K562 (cell line): Measurements from ENCODE around the gene BTBD16. TPM values are rescaled to one million over a fixed set of nuclear protein-coding genes. Genes with fewer than 3 reads are reported as not detected.

Source experiments
- ATAC-seq: fragments of 200-7000 bp; cut with Tn5 transposase; 3 replicates; pipeline ENCODE4 v1.9.1; 2020; ENCODE audit warnings: moderate library complexity
- BruUV-seq: library from RNA; stranded (reverse); fragments of 400-500 nt; replicated peaks from 2 replicates; lab custom pipeline; 2021; lab: Mats Ljungman, UMichigan
- CTCF ChIA-PET: fragments of 300-600 bp; formaldehyde crosslinking; extraction: SDS; loops from one replicate; lab custom pipeline; 2021; ENCODE audit warnings: low intra/inter-chr PET ratio; lab: Yijun Ruan, JAX
- POLR2A ChIA-PET: fragments of 300-600, 350-650 bp; sonication (Branson Sonifier 250); formaldehyde crosslinking; extraction: SDS; loops from one replicate; lab custom pipeline; 2021; ENCODE audit warnings: antibody characterized with exemption, inconsistent platforms; lab: Yijun Ruan, JAX
- DNase-seq, 4 experiments: peaks; one replicate each; pipeline versions ENCODE4 v3.0.0 to v3.0.0-alpha.2; 2011 to 2018; ENCODE audit warnings: low spot score in 3 of 4, mixed read lengths in 3 of 4; ENCODE audit errors: extremely low read depth in 1 of 4
- FAIRE-seq: peaks from 2 replicates; lab custom pipeline; 2011; peaks lifted over from hg19 to GRCh38; lab: Jason Lieb, UNC
- H2AFZ ChIP-seq: 2 replicates; pipeline ENCODE4 v1.6.0; 2011; ENCODE audit warnings: low read depth, low read length, control low read depth, inconsistent platforms
- H3K27ac ChIP-seq: fragments of 200-600 bp; 3 replicates; pipeline ENCODE4 v1.8.0; 2011; ENCODE audit warnings: low read depth, mild to moderate bottlenecking, control low read depth, inconsistent platforms, low read length, moderate library complexity, mixed read lengths; ENCODE audit errors: extremely low read depth
- H3K27me3 ChIP-seq, 2 experiments: fragments of 300-600 bp in 1 of 2; 2 replicates in 1 of 2; 3 replicates in 1 of 2; pipeline versions ENCODE4 v1.6.0 to v1.8.0; 2011; ENCODE audit warnings: inconsistent platforms in 2 of 2, low read length in 2 of 2, mild to moderate bottlenecking in 1 of 2, mixed read lengths in 1 of 2, moderate library complexity in 1 of 2; ENCODE audit not compliant: control insufficient read depth in 2 of 2, insufficient read depth in 2 of 2
- H3K36me3 ChIP-seq: fragments of 300-600 bp; 3 replicates; pipeline ENCODE4 v1.8.0; 2011; ENCODE audit warnings: mild to moderate bottlenecking, low read length, inconsistent platforms; ENCODE audit not compliant: control insufficient read depth, insufficient read depth
- H3K4me1 ChIP-seq, 2 experiments: fragments of 200-600 bp in 1 of 2; replicated peaks in 1 of 2; 2 replicates in 1 of 2; 3 replicates in 1 of 2; pipeline versions ENCODE4 v1.5.1 to v1.8.0; 2011; ENCODE audit warnings: inconsistent platforms in 2 of 2, low read length in 2 of 2, mild to moderate bottlenecking in 1 of 2, mixed read lengths in 1 of 2, moderate library complexity in 1 of 2; ENCODE audit not compliant: control insufficient read depth in 2 of 2, insufficient read depth in 2 of 2
- H3K4me2 ChIP-seq: 2 replicates; pipeline ENCODE4 v1.6.1; 2011; ENCODE audit warnings: low read length, control low read depth, inconsistent platforms, mixed read lengths; ENCODE audit not compliant: insufficient read depth
- H3K4me3 ChIP-seq: fragments of 200-600 bp; sonication (generic), shearing (Covaris generic); 2 replicates; pipeline ENCODE4 v1.5.1; 2016; ENCODE audit warnings: control low read depth, inconsistent platforms
- H3K79me2 ChIP-seq: fragments of 200-600 bp; 3 replicates; pipeline ENCODE4 v1.8.0; 2011; ENCODE audit warnings: low read length, inconsistent platforms; ENCODE audit not compliant: control insufficient read depth, insufficient read depth
- H3K9ac ChIP-seq, 2 experiments: 2 replicates each; pipeline versions ENCODE4 v1.6.0 to v1.6.1; 2011; ENCODE audit warnings: low read depth in 2 of 2, low read length in 2 of 2, control low read depth in 1 of 2, inconsistent platforms in 1 of 2, mild to moderate bottlenecking in 1 of 2, mixed read lengths in 1 of 2; ENCODE audit not compliant: insufficient read depth in 1 of 2
- H3K9me1 ChIP-seq: one replicate; pipeline ENCODE4 v1.6.0; 2011; ENCODE audit warnings: inconsistent platforms, mild to moderate bottlenecking, low read length, moderate library complexity; ENCODE audit not compliant: control insufficient read depth, insufficient read depth
- H3K9me3 ChIP-seq: replicated peaks from 2 replicates; pipeline ENCODE4 v1.5.1; 2011; ENCODE audit warnings: low read depth, low read length, inconsistent platforms; ENCODE audit not compliant: control insufficient read depth, insufficient read depth
- H4K20me1 ChIP-seq: replicated peaks from 2 replicates; pipeline ENCODE4 v1.6.1; 2011; ENCODE audit warnings: low read length, inconsistent platforms, mixed read lengths; ENCODE audit not compliant: control insufficient read depth, insufficient read depth
- COPS2 ChIP-seq: fragments of 450-650 bp; conservative IDR thresholded peaks from 2 replicates; pipeline ENCODE4 v1.6.1; 2016; ENCODE audit warnings: mild to moderate bottlenecking, moderate library complexity
- ESRRA ChIP-seq: fragments of 450-650 bp; IDR thresholded peaks from 2 replicates; pipeline ENCODE4 v1.6.1; 2014; ENCODE audit warnings: low read depth, mild to moderate bottlenecking, moderate library complexity, borderline replicate concordance
- WGBS: fragments of 100-300 bp; shearing (Covaris generic); methylation state at CpG from one replicate; pipeline ENCODE4 v1.1.6; 2016; ENCODE audit warnings: low coverage, mixed read lengths; ENCODE audit not compliant: insufficient coverage; ENCODE audit errors: missing lambda C conversion rate; 5-methylcytosine and 5-hydroxymethylcytosine counted together
- in situ Hi-C: fragments of 300-500 bp; cut with MboI; formaldehyde crosslinking; loops from 4 replicates; pipeline ENCODE4 v1.15.0; 2018; ENCODE audit warnings: inconsistent platforms, mixed read lengths
- intact Hi-C: fragments of 100-400 bp; cut with micrococcal nuclease; formaldehyde crosslinking; loops from 2 replicates; pipeline ENCODE4 v1.14.2; 2022
- polyA plus RNA-seq, 8 experiments: library from polyadenylated mRNA; depleted of rRNA in 4 of 8; stranded (reverse) in 5 of 8; unstranded in 3 of 8; fragments of >200 nt; fragmentation: Nextera tagmentation in 2 of 8; fragmentation: Illumina TruSeq in 1 of 8; extraction: Ambion mirVana in 2 of 8; extraction: Trizol in 1 of 8; gene quantifications; 2 replicates each; pipeline versions ENCODE4 v1.2.1 to v1.2.3, GENCODE V29; 2011 to 2014; ENCODE audit warnings: inconsistent platforms in 1 of 8, missing spikeins in 1 of 8
- total RNA-seq, 7 experiments: library from RNA; depleted of rRNA in 6 of 7; stranded (reverse); fragments of >200 nt in 6 of 7; fragmentation: Illumina TruSeq in 2 of 7; extraction: Trizol in 2 of 7; gene quantifications; 2 replicates each; pipeline versions ENCODE4 v1.2.1 to v1.2.3, GENCODE V29; 2011 to 2021; ENCODE audit warnings: low replicate concordance in 1 of 7
- TF ChIP-seq, protein P1 (sequence below): sonication (generic); formaldehyde crosslinking; IDR thresholded peaks from 2 replicates; pipeline ENCODE4 v1.4.0; 2020; ENCODE audit warnings: mild to moderate bottlenecking, missing genetic modification reagents

BTBD16 gene
- total and polyA plus RNA-seq, 9 of the 15 experiments (the other 6 are each of a cell fraction or from before 2014, with no cell fraction given): 0.11 TPM; not detected in 8

DNA sequence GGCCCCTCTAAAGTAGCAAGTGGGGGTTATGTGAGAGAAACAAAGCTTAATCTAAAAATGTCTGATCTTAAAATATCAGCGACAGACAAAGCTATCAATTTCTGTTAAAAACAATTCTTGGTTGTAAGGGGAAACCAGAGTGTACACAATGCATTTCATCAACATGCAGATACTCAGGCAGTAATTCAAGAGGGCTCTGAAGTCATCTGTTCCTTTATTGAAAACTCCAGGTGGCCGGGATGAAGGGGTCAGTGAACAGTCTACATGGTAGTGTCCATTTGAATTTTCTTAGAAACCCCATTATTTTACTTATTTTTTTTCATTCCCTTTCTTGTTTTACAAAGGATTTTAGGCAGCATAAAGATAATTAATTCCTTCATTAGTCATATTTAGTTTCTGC lies 36.7 kb upstream of the BTBD16 start:
- H3K9me3 ChIP-seq: no peaks in the 10 kb centered on the region
- no peak for ATAC-seq
- H3K9ac ChIP-seq: no peak overlapping the region
- H3K27me3 ChIP-seq: peaks cover 0 to 16% of the 10 kb centered on the region in 2 experiments; a peak in 2 of 5 replicates
- H4K20me1 ChIP-seq: no peaks in the 10 kb centered on the region
- in situ Hi-C loops: no loop called here
- DNase-seq: no peak
- ChIA-PET POLR2A (no interaction called here), CTCF (no interaction called here)
- no peak overlapping the region for H3K4me3 ChIP-seq
- FAIRE-seq: no peak
- no peak overlapping the region for H3K4me2 ChIP-seq
- H3K36me3 ChIP-seq: no peaks in the 10 kb centered on the region
- H3K4me1 ChIP-seq: no peaks in the 10 kb centered on the region
- H3K27ac ChIP-seq: no peak overlapping the region
- no peaks in the 10 kb centered on the region for H3K79me2 ChIP-seq
- H3K9me1 ChIP-seq: no peaks in the 10 kb centered on the region
- H2AFZ ChIP-seq: no peak overlapping the region
- WGBS: 0% methylated on average over 2 of the region's 2 CpGs
- no TSS peak for BruUV-seq
- TF ChIP-seq ESRRA (no peak), COPS2 (no peak)
- TF ChIP-seq, protein P1, sequence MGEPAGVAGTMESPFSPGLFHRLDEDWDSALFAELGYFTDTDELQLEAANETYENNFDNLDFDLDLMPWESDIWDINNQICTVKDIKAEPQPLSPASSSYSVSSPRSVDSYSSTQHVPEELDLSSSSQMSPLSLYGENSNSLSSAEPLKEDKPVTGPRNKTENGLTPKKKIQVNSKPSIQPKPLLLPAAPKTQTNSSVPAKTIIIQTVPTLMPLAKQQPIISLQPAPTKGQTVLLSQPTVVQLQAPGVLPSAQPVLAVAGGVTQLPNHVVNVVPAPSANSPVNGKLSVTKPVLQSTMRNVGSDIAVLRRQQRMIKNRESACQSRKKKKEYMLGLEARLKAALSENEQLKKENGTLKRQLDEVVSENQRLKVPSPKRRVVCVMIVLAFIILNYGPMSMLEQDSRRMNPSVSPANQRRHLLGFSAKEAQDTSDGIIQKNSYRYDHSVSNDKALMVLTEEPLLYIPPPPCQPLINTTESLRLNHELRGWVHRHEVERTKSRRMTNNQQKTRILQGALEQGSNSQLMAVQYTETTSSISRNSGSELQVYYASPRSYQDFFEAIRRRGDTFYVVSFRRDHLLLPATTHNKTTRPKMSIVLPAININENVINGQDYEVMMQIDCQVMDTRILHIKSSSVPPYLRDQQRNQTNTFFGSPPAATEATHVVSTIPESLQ (CRISPR knock-in tag): no peak
- TF ChIP-seq, all 486 proteins: peak for 0
- intact Hi-C loops: no loop called here
